HepG2 (cell line): ENCODE measurements around the gene UGT1A8. TPM values are rescaled to one million over a fixed set of nuclear protein-coding genes. Genes with fewer than 3 reads are reported as not detected.

Experiments used
- ATF5 ChIP-seq: sonication (generic); formaldehyde crosslinking; IDR thresholded peaks from 2 replicates; pipeline ENCODE4 v1.4.0; 2020; ENCODE audit warnings: mild to moderate bottlenecking, low read depth, missing genetic modification reagents
- BRF2 ChIP-seq: sonication (generic); formaldehyde crosslinking; IDR thresholded peaks from 2 replicates; pipeline ENCODE4 v1.8.1; 2022; ENCODE audit warnings: mild to moderate bottlenecking, missing genetic modification reagents
- CHCHD3 ChIP-seq: sonication (generic); formaldehyde crosslinking; IDR thresholded peaks from 2 replicates; pipeline ENCODE4 v1.8.0; 2022; ENCODE audit warnings: mild to moderate bottlenecking, missing genetic modification reagents, moderate library complexity
- EEA1 ChIP-seq: sonication (generic); formaldehyde crosslinking; IDR thresholded peaks from 2 replicates; pipeline ENCODE4 v1.5.1; 2020; ENCODE audit warnings: mild to moderate bottlenecking, missing genetic modification reagents, borderline replicate concordance
- GATA4 ChIP-seq: sonication (generic); IDR thresholded peaks from 2 replicates; pipeline ENCODE4 v1.6.1; 2016; ENCODE audit warnings: antibody characterized with exemption, low read depth, borderline replicate concordance
- GFI1 ChIP-seq: sonication (generic); formaldehyde crosslinking; IDR thresholded peaks from 2 replicates; pipeline ENCODE4 v1.5.0; 2020; ENCODE audit warnings: missing genetic modification reagents, mild to moderate bottlenecking, borderline replicate concordance
- HBP1 ChIP-seq: IDR thresholded peaks from 2 replicates; pipeline ENCODE4 v1.6.1; 2016; ENCODE audit warnings: low read depth, control low read depth
- IRF9 ChIP-seq: sonication (generic); formaldehyde crosslinking; IDR thresholded peaks from 2 replicates; pipeline ENCODE4 v1.8.0; 2022; ENCODE audit warnings: missing genetic modification reagents, mild to moderate bottlenecking, borderline replicate concordance
- MTF2 ChIP-seq: sonication (generic); formaldehyde crosslinking; IDR thresholded peaks from 2 replicates; pipeline ENCODE4 v1.5.0; 2020; ENCODE audit warnings: missing genetic modification reagents, borderline replicate concordance
- NFKB2 ChIP-seq: sonication (generic); formaldehyde crosslinking; IDR thresholded peaks from 2 replicates; pipeline ENCODE4 v1.4.0; 2020; ENCODE audit warnings: missing genetic modification reagents, borderline replicate concordance
- RARA ChIP-seq: IDR thresholded peaks from 2 replicates; pipeline ENCODE4 v1.6.1; 2016; ENCODE audit warnings: missing genetic modification reagents, missing compliant biosample characterization
- RXRB ChIP-seq: IDR thresholded peaks from 2 replicates; pipeline ENCODE4 v1.6.1; 2016; ENCODE audit warnings: borderline replicate concordance, missing genetic modification reagents, missing compliant biosample characterization
- SNAPC2 ChIP-seq: sonication (generic); formaldehyde crosslinking; IDR thresholded peaks from 2 replicates; pipeline ENCODE4 v1.8.1; 2022; ENCODE audit warnings: mild to moderate bottlenecking, missing genetic modification reagents
- ZBTB8A ChIP-seq: sonication (generic); formaldehyde crosslinking; IDR thresholded peaks from 2 replicates; pipeline ENCODE4 v1.4.0; 2020; ENCODE audit warnings: mild to moderate bottlenecking, low read depth, missing genetic modification reagents, borderline replicate concordance
- ZNF446 ChIP-seq: sonication (generic); formaldehyde crosslinking; IDR thresholded peaks from 2 replicates; pipeline ENCODE4 v1.5.0; 2020; ENCODE audit warnings: mild to moderate bottlenecking, missing genetic modification reagents
- ZNF503 ChIP-seq: sonication (generic); formaldehyde crosslinking; IDR thresholded peaks from 2 replicates; pipeline ENCODE4 v1.4.0; 2020; ENCODE audit warnings: missing genetic modification reagents
- ZNF562 ChIP-seq: sonication (generic); formaldehyde crosslinking; IDR thresholded peaks from 2 replicates; pipeline ENCODE4 v1.8.0; 2022; ENCODE audit warnings: missing genetic modification reagents, borderline replicate concordance
- ZNF709 ChIP-seq: sonication (generic); formaldehyde crosslinking; IDR thresholded peaks from 2 replicates; pipeline ENCODE4 v1.5.0; 2020; ENCODE audit warnings: mild to moderate bottlenecking, missing genetic modification reagents
- ZNF839 ChIP-seq: sonication (generic); formaldehyde crosslinking; IDR thresholded peaks from 2 replicates; pipeline ENCODE4 v1.4.0; 2020; ENCODE audit warnings: missing genetic modification reagents, mild to moderate bottlenecking, borderline replicate concordance
- ZNF841 ChIP-seq: sonication (generic); formaldehyde crosslinking; IDR thresholded peaks from 2 replicates; pipeline ENCODE4 v1.8.1; 2023; ENCODE audit warnings: missing genetic modification reagents, borderline replicate concordance
- ZNF879 ChIP-seq: sonication (generic); formaldehyde crosslinking; IDR thresholded peaks from 2 replicates; pipeline ENCODE4 v1.8.1; 2023; ENCODE audit warnings: missing genetic modification reagents
- polyA plus RNA-seq, 8 experiments: library from polyadenylated mRNA; depleted of rRNA in 3 of 8; stranded (reverse) in 7 of 8; unstranded in 1 of 8; fragments of >200 nt; fragmentation: Illumina TruSeq in 4 of 8; extraction: Trizol in 4 of 8; gene quantifications; 2 replicates each; pipeline versions ENCODE4 v1.2.1 to v1.2.3, GENCODE V29; 2011 to 2016; ENCODE audit warnings: low read depth in 4 of 8, missing spikeins in 1 of 8, mixed read lengths in 1 of 8; ENCODE audit not compliant: insufficient read depth in 1 of 8
- total RNA-seq, 5 experiments: library from RNA; depleted of rRNA; stranded (reverse); fragments of >200 nt; fragmentation: Illumina TruSeq; extraction: Trizol; gene quantifications; 2 replicates each; pipeline ENCODE4 v1.2.3, GENCODE V29; 2016; ENCODE audit warnings: low read depth in 1 of 5

Gene UGT1A8
- total and polyA plus RNA-seq, 2 of the 13 experiments (the other 11 are each of a cell fraction or from before 2014, with no cell fraction given): not detected

GRCh38 chr2:233711312-233712008 is 94.0 kb downstream of the UGT1A8 start (continued):
- TF ChIP-seq HBP1 (CRISPR knock-in tag) (no peak), ZNF841 (CRISPR knock-in tag) (no peak), RARA (no peak), SNAPC2 (CRISPR knock-in tag) (no peak), ZNF879 (no peak), CHCHD3 (CRISPR knock-in tag) (no peak), IRF9 (CRISPR knock-in tag) (no peak), ZNF503 (no peak), RXRB (CRISPR knock-in tag) (peak; percentile 15; the same call in 1 of the 2 replicates), EEA1 (no peak), GFI1 (no peak), ATF5 (CRISPR knock-in tag) (no peak), MTF2 (no peak), ZNF446 (CRISPR knock-in tag) (no peak), GATA4 (no peak), NFKB2 (CRISPR knock-in tag) (no peak), ZBTB8A (CRISPR knock-in tag) (no peak), BRF2 (CRISPR knock-in tag) (no peak), ZNF562 (CRISPR knock-in tag) (no peak), ZNF709 (CRISPR knock-in tag) (no peak), ZNF839 (CRISPR knock-in tag) (no peak)
